KMS-11 (cell line): ENCODE measurements around the gene RPL14.

ENCODE experiments used
- H2AFZ ChIP-seq: fragments of 200-600 bp; sonication (generic); 2 replicates; pipeline ENCODE4 v1.6.1; 2016; ENCODE audit warnings: antibody characterized with exemption, mixed run types, low read depth
- H3K27ac ChIP-seq: fragments of 200-600 bp; sonication (generic); 2 replicates; pipeline ENCODE4 v1.6.1; 2016; ENCODE audit warnings: mild to moderate bottlenecking, mixed run types
- H3K27me3 ChIP-seq: fragments of 200-600 bp; sonication (generic); 2 replicates; pipeline ENCODE4 v1.6.1; 2017; ENCODE audit warnings: mild to moderate bottlenecking, low read depth, mixed run types, moderate library complexity; ENCODE audit not compliant: insufficient read depth
- H3K36me3 ChIP-seq: fragments of 200-600 bp; sonication (generic); 2 replicates; pipeline ENCODE4 v1.6.1; 2017; ENCODE audit warnings: mild to moderate bottlenecking, mixed run types; ENCODE audit not compliant: insufficient read depth
- H3K4me1 ChIP-seq: fragments of 200-600 bp; sonication (generic); 2 replicates; pipeline ENCODE4 v1.6.1; 2016; ENCODE audit warnings: mild to moderate bottlenecking, low read depth, mixed run types; ENCODE audit not compliant: poor library complexity, severe bottlenecking
- H3K4me2 ChIP-seq: fragments of 200-600 bp; sonication (generic); 2 replicates; pipeline ENCODE4 v1.7.0; 2016; ENCODE audit warnings: mild to moderate bottlenecking, mixed run types
- H3K4me3 ChIP-seq: fragments of 200-600 bp; sonication (generic); IDR thresholded peaks from 2 replicates; pipeline ENCODE4 v1.6.1; 2017; ENCODE audit warnings: low read depth, low read length, mixed read lengths; ENCODE audit not compliant: insufficient read depth
- H3K79me2 ChIP-seq: fragments of 200-600 bp; sonication (generic); 2 replicates; pipeline ENCODE4 v1.6.1; 2016; ENCODE audit warnings: low read depth, mixed run types; ENCODE audit not compliant: insufficient read depth
- H3K9ac ChIP-seq: fragments of 200-600 bp; sonication (generic); 2 replicates; pipeline ENCODE4 v1.6.1; 2016; ENCODE audit warnings: mild to moderate bottlenecking, mixed run types
- H4K20me1 ChIP-seq: fragments of 200-600 bp; sonication (generic); 2 replicates; pipeline ENCODE4 v1.6.1; 2016; ENCODE audit warnings: mild to moderate bottlenecking, mixed run types; ENCODE audit not compliant: insufficient read depth
- TF ChIP-seq, protein P1 (sequence below): fragments of 200-600 bp; sonication (generic); conservative IDR thresholded peaks from 2 replicates; pipeline ENCODE4 v1.6.1; 2017; ENCODE audit warnings: low read depth, mild to moderate bottlenecking, antibody characterized with exemption, low read length, moderate library complexity, mixed read lengths

The RPL14 gene

DNA sequence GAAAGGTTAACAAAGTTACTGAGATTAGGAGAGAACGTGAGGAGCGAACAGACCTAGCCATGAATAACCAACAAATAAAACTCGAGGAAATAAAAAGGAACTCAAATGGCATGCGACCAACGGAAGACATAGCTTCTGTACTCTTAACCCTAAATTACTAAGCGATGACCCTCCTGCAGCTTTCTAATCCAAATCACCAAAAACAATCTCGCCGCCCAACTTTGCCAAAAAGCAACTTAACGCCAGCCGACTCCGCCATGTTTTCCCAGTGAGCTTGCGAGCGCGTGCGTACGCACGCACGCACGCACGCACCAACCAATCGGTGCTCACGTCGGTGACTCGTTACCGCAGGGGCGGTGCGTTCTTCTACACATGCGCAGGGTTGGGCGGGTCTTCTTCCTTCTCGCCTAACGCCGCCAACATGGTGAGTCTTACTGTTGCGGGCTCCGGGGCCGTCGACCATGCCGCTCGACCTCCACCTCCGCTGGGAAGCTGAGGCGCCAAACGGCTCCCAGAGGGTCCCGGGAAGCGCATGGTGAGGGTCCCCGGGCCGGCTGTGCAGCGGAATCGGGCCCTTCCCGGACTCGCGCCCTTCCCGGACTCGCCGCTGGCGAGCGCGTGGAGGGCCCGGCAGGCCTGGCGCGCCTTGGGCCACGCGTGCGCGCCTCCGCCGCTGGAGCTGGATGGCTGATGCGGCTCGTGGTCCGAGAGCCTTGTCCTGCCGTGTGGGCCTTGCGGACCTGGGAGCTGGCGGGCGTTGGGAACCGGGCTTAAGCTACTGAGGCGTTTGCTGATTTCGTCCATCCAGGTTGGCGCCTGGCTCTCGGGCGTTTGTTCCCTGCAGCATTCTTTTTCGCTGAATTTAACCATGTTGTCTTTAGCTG, at the start of gene RPL14:
Gene RPL14 (plus strand): TSS at position 400 of the 884 bp plus-strand sequence. CDS start 133 bp downstream, at position 533.
- H3K4me1 ChIP-seq, result peaks cover 13% of the 10 kb centered on the region
- H2AFZ ChIP-seq, result peak within 1 kb of the TSS; percentile 83
- H3K9ac ChIP-seq, result peak within 1 kb of the TSS; percentile 90
- H3K27me3 ChIP-seq, result no peaks in the 10 kb centered on the region
- H4K20me1 ChIP-seq, result no peaks in the 10 kb centered on the region
- peak within 1 kb of the TSS; percentile 79 for H3K4me2 ChIP-seq
- TF ChIP-seq, protein P1, sequence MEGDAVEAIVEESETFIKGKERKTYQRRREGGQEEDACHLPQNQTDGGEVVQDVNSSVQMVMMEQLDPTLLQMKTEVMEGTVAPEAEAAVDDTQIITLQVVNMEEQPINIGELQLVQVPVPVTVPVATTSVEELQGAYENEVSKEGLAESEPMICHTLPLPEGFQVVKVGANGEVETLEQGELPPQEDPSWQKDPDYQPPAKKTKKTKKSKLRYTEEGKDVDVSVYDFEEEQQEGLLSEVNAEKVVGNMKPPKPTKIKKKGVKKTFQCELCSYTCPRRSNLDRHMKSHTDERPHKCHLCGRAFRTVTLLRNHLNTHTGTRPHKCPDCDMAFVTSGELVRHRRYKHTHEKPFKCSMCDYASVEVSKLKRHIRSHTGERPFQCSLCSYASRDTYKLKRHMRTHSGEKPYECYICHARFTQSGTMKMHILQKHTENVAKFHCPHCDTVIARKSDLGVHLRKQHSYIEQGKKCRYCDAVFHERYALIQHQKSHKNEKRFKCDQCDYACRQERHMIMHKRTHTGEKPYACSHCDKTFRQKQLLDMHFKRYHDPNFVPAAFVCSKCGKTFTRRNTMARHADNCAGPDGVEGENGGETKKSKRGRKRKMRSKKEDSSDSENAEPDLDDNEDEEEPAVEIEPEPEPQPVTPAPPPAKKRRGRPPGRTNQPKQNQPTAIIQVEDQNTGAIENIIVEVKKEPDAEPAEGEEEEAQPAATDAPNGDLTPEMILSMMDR, result no peak
- H3K4me3 ChIP-seq, result peak within 1 kb of the TSS; percentile 70
- peaks cover 31% of the 10 kb centered on the region for H3K79me2 ChIP-seq
- no peaks in the 10 kb centered on the region; the same call in 1 of the 2 replicates for H3K36me3 ChIP-seq
- H3K27ac ChIP-seq, result peak within 1 kb of the TSS; percentile 67

DNA sequence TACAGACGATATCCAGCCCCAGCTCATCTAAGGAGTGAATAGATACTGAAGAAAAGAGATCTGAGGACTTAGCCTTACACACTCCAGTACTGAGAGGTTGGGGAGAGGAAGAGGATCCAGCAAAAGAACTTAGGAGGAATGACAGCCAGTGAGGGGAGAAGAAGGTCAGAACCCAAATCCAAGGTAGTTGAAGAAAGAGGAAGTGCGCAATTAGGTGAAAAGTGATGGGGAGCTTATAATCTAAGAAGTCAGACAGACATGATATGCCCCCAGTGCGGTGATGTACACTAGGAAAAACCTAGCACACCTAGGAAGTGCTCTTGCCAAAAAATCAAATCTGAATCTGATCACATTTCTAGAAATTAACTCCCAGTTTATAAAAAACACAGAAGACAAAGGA, 49.5 kb upstream of the RPL14 start:
- Histone ChIP-seq H3K9ac (no peak overlapping the region), H3K36me3 (no peaks in the 10 kb centered on the region), H3K4me2 (no peak overlapping the region), H4K20me1 (no peaks in the 10 kb centered on the region), H3K4me3 (no peak overlapping the region), H3K79me2 (no peaks in the 10 kb centered on the region), H2AFZ (no peak overlapping the region), H3K4me1 (no peaks in the 10 kb centered on the region), H3K27ac (no peak overlapping the region), H3K27me3 (no peaks in the 10 kb centered on the region)
- TF ChIP-seq, protein P1, result no peak

DNA sequence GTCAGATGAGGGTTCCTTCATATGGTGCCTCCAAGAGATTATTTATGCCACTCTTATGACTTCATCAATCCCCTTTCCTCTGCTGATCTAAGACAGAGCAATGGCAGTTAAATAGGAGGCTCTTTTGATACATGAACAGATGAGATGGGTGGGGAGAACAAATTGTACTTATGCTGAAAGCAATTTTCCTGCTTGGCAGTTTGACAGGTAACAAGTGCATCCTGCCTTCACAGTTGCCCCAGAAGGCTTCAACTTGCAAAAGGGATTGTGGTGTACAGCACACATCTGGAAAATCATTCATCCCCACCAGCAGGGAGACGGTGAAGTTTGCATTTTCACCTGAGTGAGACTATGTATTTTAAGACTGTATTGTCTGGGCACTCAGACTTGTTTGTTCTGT, 42.9 kb upstream of the RPL14 start:
- no peak overlapping the region for H3K9ac ChIP-seq
- TF ChIP-seq, protein P1, result no peak
- no peak overlapping the region for H2AFZ ChIP-seq
- no peaks in the 10 kb centered on the region for H3K79me2 ChIP-seq
- no peaks in the 10 kb centered on the region for H4K20me1 ChIP-seq
- H3K27ac ChIP-seq, result no peak overlapping the region
- H3K4me1 ChIP-seq, result no peaks in the 10 kb centered on the region
- no peak overlapping the region for H3K4me2 ChIP-seq
- no peaks in the 10 kb centered on the region for H3K27me3 ChIP-seq
- no peak overlapping the region for H3K4me3 ChIP-seq
- H3K36me3 ChIP-seq, result no peaks in the 10 kb centered on the region

GRCh38 chr3:40417845-40418543, 39.1 kb upstream of the RPL14 start:
- Histone ChIP-seq H3K4me1 (no peaks in the 10 kb centered on the region), H3K36me3 (no peaks in the 10 kb centered on the region), H3K79me2 (no peaks in the 10 kb centered on the region), H3K27ac (no peak overlapping the region), H4K20me1 (no peaks in the 10 kb centered on the region), H3K27me3 (no peaks in the 10 kb centered on the region), H3K4me2 (no peak overlapping the region), H2AFZ (no peak overlapping the region), H3K4me3 (no peak overlapping the region), H3K9ac (no peak overlapping the region)
- TF ChIP-seq, protein P1, result no peak
